Umbilical cord (tissue), 2 donors: ENCODE results near the gene ALOX12. TPM values are rescaled to one million over a fixed set of nuclear protein-coding genes. Genes with fewer than 3 reads are reported as not detected.

Source experiments
- DNase-seq: peaks from one replicate; pipeline ENCODE4 v3.0.0-alpha.2; 2015; ENCODE audit warnings: low spot score
- total RNA-seq: library from RNA; depleted of rRNA; stranded (reverse); fragments of >200 nt; gene quantifications from one replicate; pipeline ENCODE4 v1.2.3, GENCODE V29; 2014; ENCODE audit warnings: low replicate concordance; ENCODE audit not compliant: insufficient read depth

The ALOX12 gene
- total RNA-seq, 1 donor from 2014 or later = not detected

GRCh38 chr17:7001318-7001961 lies 5.6 kb downstream of the ALOX12 start:
- DNase-seq = no peak

GRCh38 chr17:7002288-7003047 lies 6.6 kb downstream of the ALOX12 start:
- DNase-seq = no peak

GRCh38 chr17:7003745-7004144 lies 7.9 kb downstream of the ALOX12 start:
- no peak for DNase-seq

- peak; percentile 79 for DNase-seq
These were observed 8.8 kb downstream of the ALOX12 start for GRCh38 chr17:7004398-7005253.

- DNase-seq = no peak
These were observed 9.9 kb downstream of the ALOX12 start for GRCh38 chr17:7005716-7006115.

- no peak for DNase-seq
These were observed 11.3 kb downstream of the ALOX12 start for GRCh38 chr17:7007143-7007542.

GRCh38 chr17:7010523-7010922 lies 14.7 kb downstream of the ALOX12 start:
- no peak for DNase-seq

GRCh38 chr17:7011415-7011814 lies 15.6 kb downstream of the ALOX12 start:
- DNase-seq = no peak

- no peak for DNase-seq
These were observed 16.0 kb downstream of the ALOX12 start for GRCh38 chr17:7011942-7012254.

GRCh38 chr17:7014261-7014994 lies 18.6 kb downstream of the ALOX12 start:
- DNase-seq = peak; percentile 98

GRCh38 chr17:7014995-7015958 lies 19.4 kb downstream of the ALOX12 start:
- DNase-seq = no peak

GRCh38 chr17:7016418-7016817 lies 20.6 kb downstream of the ALOX12 start:
- DNase-seq = no peak

GRCh38 chr17:7016886-7017826 lies 21.3 kb downstream of the ALOX12 start:
- no peak for DNase-seq

- no peak for DNase-seq
These were observed 22.0 kb downstream of the ALOX12 start for GRCh38 chr17:7017827-7018200.

- no peak for DNase-seq
These were observed 22.6 kb downstream of the ALOX12 start for GRCh38 chr17:7018331-7018964.

- no peak for DNase-seq
These were observed 23.5 kb downstream of the ALOX12 start for GRCh38 chr17:7019367-7019766.

GRCh38 chr17:7019839-7020519 lies 24.1 kb downstream of the ALOX12 start:
- DNase-seq = peak; percentile 67

- no peak for DNase-seq
These were observed 25.2 kb downstream of the ALOX12 start for GRCh38 chr17:7020894-7021664.
